Type B pancreatic cell (in vitro differentiated cells): ENCODE data around the gene DDX28. TPM values are rescaled to one million over a fixed set of nuclear protein-coding genes. Genes with fewer than 3 reads are reported as not detected.

Experiments used
- DNase-seq: peaks from one replicate; pipeline ENCODE4 v3.0.0; 2021; ENCODE audit warnings: mixed read lengths; ENCODE audit not compliant: unreplicated experiment; ENCODE audit errors: extremely low spot score
- H3K27ac Mint-ChIP-seq: 2 replicates; pipeline ENCODE4 v1.8.0; 2021; ENCODE audit warnings: mild to moderate bottlenecking, mixed read lengths
- H3K27me3 Mint-ChIP-seq: 2 replicates; pipeline ENCODE4 v1.8.0; 2021; ENCODE audit warnings: mixed read lengths
- H3K36me3 Mint-ChIP-seq: 2 replicates; pipeline ENCODE4 v1.8.0; 2021; ENCODE audit warnings: mixed read lengths
- H3K4me1 Mint-ChIP-seq: one replicate; pipeline ENCODE4 v1.8.0; 2021; ENCODE audit warnings: mixed read lengths; ENCODE audit not compliant: unreplicated experiment
- H3K4me3 Mint-ChIP-seq: 2 replicates; pipeline ENCODE4 v1.8.0; 2021; ENCODE audit warnings: mild to moderate bottlenecking, mixed read lengths
- H3K9me3 Mint-ChIP-seq: 2 replicates; pipeline ENCODE4 v1.8.0; 2021; ENCODE audit warnings: mixed read lengths
- CTCF ChIP-seq: fragments of 200-600 bp; sonication (generic); conservative IDR thresholded peaks from 2 replicates; pipeline ENCODE4 v1.5.0; 2021; ENCODE audit warnings: antibody characterized with exemption, mild to moderate bottlenecking
- total RNA-seq: library from RNA; stranded (reverse); gene quantifications from 2 replicates; pipeline ENCODE4 v1.2.1, GENCODE V29; 2021; ENCODE audit warnings: low replicate concordance

DDX28 gene
- total RNA-seq, 1 donor from 2014 or later = 14.7 TPM

GRCh38 chr16:67971111-67971510, 51.9 kb downstream of the DDX28 start:
- H3K36me3 Mint-ChIP-seq = no peaks in the 10 kb centered on the region
- no peak for DNase-seq
- peak overlapping the region; percentile 65 for H3K4me3 Mint-ChIP-seq
- H3K9me3 Mint-ChIP-seq = no peaks in the 10 kb centered on the region
- H3K27ac Mint-ChIP-seq = peak overlapping the region; percentile 55
- H3K27me3 Mint-ChIP-seq = peaks cover 16% of the 10 kb centered on the region
- H3K4me1 Mint-ChIP-seq = peaks cover 11% of the 10 kb centered on the region
- TF ChIP-seq CTCF = no peak

Other genes with a start within 250 kb of the DDX28 start
- gene RANBP10, start 216.7 kb downstream of the DDX28 start, total RNA-seq = 27.3 and 27.5 TPM in 2 replicates
- gene TSNAXIP1, start 216.3 kb downstream of the DDX28 start, total RNA-seq = 3.9 and 7.2 TPM in 2 replicates
- 25.5 and 35.1 TPM in 2 replicates for gene THAP11, start 180.9 kb downstream of the DDX28 start, total RNA-seq
- gene NUTF2, start 176.3 kb downstream of the DDX28 start, total RNA-seq = 144 and 149 TPM in 2 replicates
- 67.6 and 74.2 TPM in 2 replicates for gene CENPT, start 175.5 kb downstream of the DDX28 start, total RNA-seq
- gene EDC4, start 150.2 kb downstream of the DDX28 start, total RNA-seq = 77.5 and 81.1 TPM in 2 replicates
- gene NRN1L, start 138.3 kb downstream of the DDX28 start, total RNA-seq = 0.80 and 1.1 TPM in 2 replicates
- gene PSKH1, start 130.0 kb downstream of the DDX28 start, total RNA-seq = 39.2 and 41.5 TPM in 2 replicates
- 0.59 and 1.4 TPM in 2 replicates for gene CTRL, start 91.4 kb downstream of the DDX28 start, total RNA-seq
- 51.9 and 68.8 TPM in 2 replicates for gene PSMB10, start 86.4 kb downstream of the DDX28 start, total RNA-seq
- 20.2 and 26.1 TPM in 2 replicates for gene LCAT, start 79.1 kb downstream of the DDX28 start, total RNA-seq
- 48.1 and 68.8 TPM in 2 replicates for gene SLC12A4, start 54.6 kb downstream of the DDX28 start, total RNA-seq
- gene DPEP3, start 42.7 kb downstream of the DDX28 start, total RNA-seq = not detected in 2 replicates
- gene DPEP2, start 23.7 kb downstream of the DDX28 start, total RNA-seq = not detected in 2 replicates
- not detected in 2 replicates for gene DPEP2NB, start 7.3 kb downstream of the DDX28 start, total RNA-seq
- gene DUS2, start 52 bp upstream of the DDX28 start, total RNA-seq = 21.7 and 24.1 TPM in 2 replicates
- 37.5 and 55.5 TPM in 2 replicates for gene NFATC3, start 62.1 kb upstream of the DDX28 start, total RNA-seq
- gene ESRP2, start 212.9 kb upstream of the DDX28 start, total RNA-seq = 65.6 and 150 TPM in 2 replicates
- 20.1 and 22.1 TPM in 2 replicates for gene PLA2G15, start 222.1 kb upstream of the DDX28 start, total RNA-seq
- gene SLC7A6, start 241.3 kb upstream of the DDX28 start, total RNA-seq = 41.1 and 47.3 TPM in 2 replicates